IMR-90 (cell line): ENCODE results near the gene TSC22D4. TPM values are rescaled to one million over a fixed set of nuclear protein-coding genes. Genes with fewer than 3 reads are reported as not detected.

ENCODE experiments used
- ATAC-seq: fragments of 200-7000 bp; cut with Tn5 transposase; 2 replicates; pipeline ENCODE4 v1.9.1; 2020; ENCODE audit warnings: low read depth, mild to moderate bottlenecking, moderate library complexity
- BruUV-seq: library from RNA; stranded (reverse); fragments of 400-500 nt; replicated peaks from 2 replicates; lab custom pipeline; 2021; lab: Mats Ljungman, UMichigan
- CTCF ChIA-PET: fragments of 300-600 bp; formaldehyde crosslinking; extraction: SDS; loops from one replicate; lab custom pipeline; 2021; ENCODE audit warnings: antibody characterized with exemption; lab: Yijun Ruan, JAX
- POLR2A ChIA-PET: fragments of 300-600 bp; sonication (Branson Sonifier 250); formaldehyde crosslinking; loops from one replicate; lab custom pipeline; 2022; ENCODE audit warnings: antibody characterized with exemption; ENCODE audit not compliant: unreplicated experiment; lab: Charles Lee
- DNase-seq: peaks from one replicate; pipeline ENCODE4 v3.0.0; 2013
- H2AFZ ChIP-seq: replicated peaks from 2 replicates; pipeline ENCODE3; 2013; ENCODE audit warnings: low read length, mild to moderate bottlenecking; ENCODE audit not compliant: poor library complexity
- H2AK5ac ChIP-seq: 2 replicates; pipeline ENCODE4 v1.6.1; 2013; ENCODE audit warnings: low read depth, low read length, inconsistent platforms
- H2AK9ac ChIP-seq: replicated peaks from 2 replicates; pipeline ENCODE3; 2013; ENCODE audit warnings: mild to moderate bottlenecking, low read depth, low read length, moderate library complexity; ENCODE audit not compliant: poor library complexity
- H2BK120ac ChIP-seq: 2 replicates; pipeline ENCODE4 v1.6.1; 2013; ENCODE audit warnings: low read depth, low read length, inconsistent platforms
- H2BK15ac ChIP-seq: 3 replicates; pipeline ENCODE4 v1.6.1; 2013; ENCODE audit warnings: low read depth, low read length, inconsistent platforms
- H2BK20ac ChIP-seq: 2 replicates; pipeline ENCODE4 v1.6.1; 2013; ENCODE audit warnings: low read depth, mild to moderate bottlenecking, inconsistent platforms, low read length, moderate library complexity
- H2BK5ac ChIP-seq: 2 replicates; pipeline ENCODE4 v1.6.1; 2013; ENCODE audit warnings: mild to moderate bottlenecking, low read depth, low read length, inconsistent platforms; ENCODE audit not compliant: poor library complexity, severe bottlenecking
- H3K14ac ChIP-seq: replicated peaks from 2 replicates; pipeline ENCODE4 v1.6.1; 2013; ENCODE audit warnings: low read depth, low read length, inconsistent platforms
- H3K18ac ChIP-seq: 2 replicates; pipeline ENCODE4 v1.6.1; 2013; ENCODE audit warnings: low read depth, low read length, control low read depth
- H3K23ac ChIP-seq: 2 replicates; pipeline ENCODE4 v1.6.1; 2013; ENCODE audit warnings: low read depth, low read length, inconsistent platforms
- H3K27ac ChIP-seq: 2 replicates; pipeline ENCODE4 v1.5.1; 2013; ENCODE audit warnings: mild to moderate bottlenecking, control low read depth, low read length; ENCODE audit not compliant: insufficient read depth
- H3K27me3 ChIP-seq: 2 replicates; pipeline ENCODE4 v1.6.1; 2013; ENCODE audit warnings: low read length; ENCODE audit not compliant: control insufficient read depth, insufficient read depth
- H3K36me3 ChIP-seq: 2 replicates; pipeline ENCODE4 v1.6.1; 2013; ENCODE audit warnings: low read length, mixed read lengths; ENCODE audit not compliant: control insufficient read depth, insufficient read depth
- H3K4ac ChIP-seq: 2 replicates; pipeline ENCODE4 v1.6.1; 2013; ENCODE audit warnings: low read depth, low read length, inconsistent platforms
- H3K4me1 ChIP-seq: 2 replicates; pipeline ENCODE4 v1.6.1; 2013; ENCODE audit warnings: low read length, mixed read lengths; ENCODE audit not compliant: control insufficient read depth, insufficient read depth
- H3K4me2 ChIP-seq: 2 replicates; pipeline ENCODE4 v1.6.1; 2013; ENCODE audit warnings: low read depth, mild to moderate bottlenecking, control low read depth, low read length, moderate library complexity
- H3K4me3 ChIP-seq: 2 replicates; pipeline ENCODE4 v1.5.1; 2013; ENCODE audit warnings: low read depth, mild to moderate bottlenecking, control low read depth, low read length, moderate library complexity; ENCODE audit not compliant: insufficient read depth
- H3K56ac ChIP-seq: 2 replicates; pipeline ENCODE4 v1.6.1; 2013; ENCODE audit warnings: low read length, inconsistent platforms; ENCODE audit not compliant: insufficient read depth; ENCODE audit errors: extremely low read depth
- H3K79me1 ChIP-seq, 2 experiments: 2 replicates each; pipeline ENCODE4 v1.6.1; 2013; ENCODE audit warnings: low read length in 2 of 2, inconsistent platforms in 1 of 2, low read depth in 1 of 2
- H3K9ac ChIP-seq: 2 replicates; pipeline ENCODE4 v1.6.1; 2013; ENCODE audit warnings: low read depth, low read length, control low read depth
- H3K9me1 ChIP-seq: 2 replicates; pipeline ENCODE4 v1.6.1; 2013; ENCODE audit warnings: low read length, inconsistent platforms; ENCODE audit not compliant: insufficient read depth
- H3K9me3 ChIP-seq: 2 replicates; pipeline ENCODE4 v1.6.1; 2013; ENCODE audit warnings: low read length; ENCODE audit not compliant: control insufficient read depth, insufficient read depth
- H4K20me1 ChIP-seq: 2 replicates; pipeline ENCODE4 v1.6.1; 2013; ENCODE audit warnings: low read length, inconsistent platforms; ENCODE audit not compliant: insufficient read depth
- H4K5ac ChIP-seq: 2 replicates; pipeline ENCODE4 v1.6.1; 2013; ENCODE audit warnings: mild to moderate bottlenecking, low read depth, low read length, control low read depth
- H4K8ac ChIP-seq, 2 experiments: 2 replicates each; pipeline ENCODE4 v1.6.1; 2013; ENCODE audit warnings: low read depth in 2 of 2, low read length in 2 of 2, control low read depth in 1 of 2, inconsistent platforms in 1 of 2
- H4K91ac ChIP-seq: 2 replicates; pipeline ENCODE4 v1.6.1; 2013; ENCODE audit warnings: low read depth, low read length, inconsistent platforms; ENCODE audit not compliant: insufficient read depth
- BHLHE40 ChIP-seq: fragments of 150-350 bp; IDR thresholded peaks from 2 replicates; pipeline ENCODE4 v1.6.1; 2016; ENCODE audit warnings: mild to moderate bottlenecking, low read depth, low read length
- CEBPB ChIP-seq: IDR thresholded peaks from 2 replicates; pipeline ENCODE4 v1.6.1; 2012; ENCODE audit warnings: low read depth, low read length, improper control_type of control experiment
- CHD1 ChIP-seq: IDR thresholded peaks from 2 replicates; pipeline ENCODE4 v1.6.1; 2012; ENCODE audit warnings: low read depth, low read length, improper control_type of control experiment
- FOS ChIP-seq: fragments of 150-350 bp; IDR thresholded peaks from 2 replicates; pipeline ENCODE4 v1.6.1; 2016; ENCODE audit warnings: low read depth, low read length
- MAFK ChIP-seq: IDR thresholded peaks from 2 replicates; pipeline ENCODE4 v1.6.1; 2012; ENCODE audit warnings: low read depth, low read length, improper control_type of control experiment
- MAZ ChIP-seq: IDR thresholded peaks from 2 replicates; pipeline ENCODE4 v1.6.1; 2012; ENCODE audit warnings: low read depth, mild to moderate bottlenecking, low read length, improper control_type of control experiment, moderate library complexity, borderline replicate concordance
- NFE2L2 ChIP-seq: fragments of 150-350 bp; IDR thresholded peaks from 2 replicates; pipeline ENCODE4 v1.6.1; 2016; ENCODE audit warnings: low read depth, mild to moderate bottlenecking, low read length
- RCOR1 ChIP-seq: IDR thresholded peaks from 2 replicates; pipeline ENCODE4 v1.6.1; 2012; ENCODE audit warnings: mild to moderate bottlenecking, low read length, improper control_type of control experiment; ENCODE audit not compliant: insufficient replicate concordance
- SMC3 ChIP-seq: fragments of 150-350 bp; IDR thresholded peaks from 2 replicates; pipeline ENCODE4 v1.6.1; 2016; ENCODE audit warnings: low read depth, mild to moderate bottlenecking, antibody characterized with exemption, low read length, moderate library complexity
- WGBS, 2 experiments: methylation state at CpG; one replicate each; pipeline versions ENCODE4 v1.1.5 to v1.1.7; 2013; ENCODE audit warnings: missing lambda C conversion rate in 2 of 2; ENCODE audit not compliant: insufficient read length in 1 of 2; ENCODE audit errors: extremely low coverage in 2 of 2; 5-methylcytosine and 5-hydroxymethylcytosine counted together
- dilution Hi-C: fragments of 300-500 bp; cut with HindIII; formaldehyde crosslinking; loops from one replicate; pipeline ENCODE4 v1.14.3; 2018; ENCODE audit warnings: low sequenced_read_pairs; ENCODE audit not compliant: unreplicated experiment
- in situ Hi-C: fragments of 300-500 bp; cut with MboI; formaldehyde crosslinking; loops from 3 replicates; pipeline ENCODE4 v1.14.3; 2019; ENCODE audit warnings: low sequenced_read_pairs, inconsistent platforms, mixed read lengths
- intact Hi-C: fragments of 100-400 bp; cut with micrococcal nuclease; formaldehyde crosslinking; loops from 2 replicates; pipeline ENCODE4 v1.10.0; 2022
- polyA plus RNA-seq, 3 experiments: library from polyadenylated mRNA; depleted of rRNA; stranded (reverse); fragments of >200 nt; gene quantifications; 2 replicates each; pipeline ENCODE4 v1.2.3, GENCODE V29; 2012; ENCODE audit warnings: low replicate concordance in 1 of 3
- total RNA-seq: library from RNA; depleted of rRNA; stranded (reverse); fragments of >200 nt; gene quantifications from 2 replicates; pipeline ENCODE4 v1.2.3, GENCODE V29; 2012
- TF ChIP-seq, protein P1 (sequence below): fragments of 150-350 bp; IDR thresholded peaks from 2 replicates; pipeline ENCODE4 v1.6.1; 2016; ENCODE audit warnings: low read depth, mild to moderate bottlenecking, low read length, moderate library complexity, borderline replicate concordance
- TF ChIP-seq, protein P2 (sequence below): conservative IDR thresholded peaks from 2 replicates; pipeline ENCODE4 v1.5.1; 2012; ENCODE audit warnings: mild to moderate bottlenecking, low read depth, low read length, improper control_type of control experiment

Gene TSC22D4
- total and polyA plus RNA-seq, 2 of the 4 experiments (the other 2 are of a cell fraction) = 9.3 to 29.9 TPM

DNA sequence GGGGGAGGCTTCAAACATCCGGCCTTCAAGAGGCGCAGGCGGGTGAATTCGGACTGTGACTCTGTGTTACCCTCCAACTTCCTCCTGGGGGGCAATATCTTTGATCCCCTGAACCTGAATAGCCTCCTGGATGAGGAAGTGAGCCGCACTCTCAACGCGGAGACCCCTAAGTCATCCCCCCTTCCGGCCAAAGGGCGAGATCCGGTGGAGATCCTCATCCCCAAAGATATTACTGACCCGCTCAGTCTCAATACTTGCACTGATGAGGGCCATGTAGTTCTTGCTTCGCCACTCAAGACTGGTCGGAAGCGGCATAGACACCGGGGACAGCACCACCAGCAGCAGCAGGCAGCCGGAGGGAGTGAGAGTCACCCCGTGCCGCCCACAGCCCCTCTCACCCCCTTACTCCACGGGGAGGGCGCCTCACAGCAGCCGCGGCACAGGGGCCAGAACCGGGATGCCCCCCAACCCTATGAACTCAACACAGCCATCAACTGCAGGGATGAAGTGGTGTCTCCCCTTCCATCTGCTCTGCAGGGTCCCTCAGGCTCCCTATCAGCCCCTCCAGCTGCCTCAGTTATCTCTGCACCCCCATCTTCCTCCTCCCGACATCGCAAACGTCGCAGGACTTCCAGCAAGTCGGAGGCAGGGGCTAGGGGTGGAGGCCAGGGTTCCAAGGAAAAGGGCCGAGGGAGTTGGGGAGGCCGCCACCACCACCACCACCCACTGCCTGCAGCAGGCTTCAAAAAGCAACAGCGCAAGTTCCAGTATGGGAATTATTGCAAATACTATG is 48.3 kb downstream of the TSC22D4 start:
- Histone ChIP-seq H3K14ac (peak overlapping the region; percentile 71), H2BK15ac (0 out of 3 replicates have a peak overlapping the region, but pooled peaks have one; percentile 54), H3K36me3 (peaks cover 28% of the 10 kb centered on the region), H3K23ac (peak overlapping the region; percentile 69), H3K56ac (peak overlapping the region; percentile 78), H4K5ac (peak overlapping the region; percentile 14; the same call in 1 of the 2 replicates), H3K18ac (peak overlapping the region; percentile 3; the same call in 1 of the 2 replicates), H2AK5ac (peak overlapping the region; percentile 67; the same call in 1 of the 2 replicates), H3K9me3 (no peaks in the 10 kb centered on the region), H4K8ac (peak overlapping the region; percentile 18 to 80; a peak in 3 of 4 replicates), H3K27ac (peak overlapping the region; percentile 97), H2BK20ac (no peak overlapping the region), H2AK9ac (peak overlapping the region; percentile 77), H3K9ac (peak overlapping the region; percentile 76), H4K20me1 (peaks cover 13% of the 10 kb centered on the region), H4K91ac (peak overlapping the region; percentile 55), H2AFZ (peak overlapping the region; percentile 85), H2BK120ac (no peak overlapping the region), H2BK5ac (peak overlapping the region; percentile 96), H3K4me1 (peaks cover 8% of the 10 kb centered on the region; the same call in 1 of the 2 replicates), H3K4me2 (peak overlapping the region; percentile 77), H3K4ac (peak overlapping the region; percentile 85), H3K79me1 (peaks cover 15 to 55% of the 10 kb centered on the region in 2 experiments), H3K9me1 (peaks cover 13% of the 10 kb centered on the region), H3K27me3 (no peaks in the 10 kb centered on the region), H3K4me3 (peak overlapping the region; percentile 63)
- 18% methylated on average over 10 of the region's 31 CpGs; no CpG with 5 or more reads in 1 of the 2 experiments for WGBS, 2 experiments
- ChIA-PET CTCF (no interaction called here), POLR2A (no interaction called here)
- TSS peak; percentile 29 for BruUV-seq
- in situ Hi-C loops = loop anchor here (25.0 kb wide), 1 partner anchor 682 kb away; no protein-coding TSS in a partner anchor
- ATAC-seq = no peak
- intact Hi-C loops = no loop called here
- DNase-seq = peak; percentile 27
- dilution Hi-C loops = no loop called here
- TF ChIP-seq MAFK (no peak), CHD1 (no peak), BHLHE40 (no peak), NFE2L2 (no peak), RCOR1 (no peak), MAZ (no peak), CEBPB (no peak), SMC3 (no peak), FOS (no peak)
- TF ChIP-seq, protein P1, sequence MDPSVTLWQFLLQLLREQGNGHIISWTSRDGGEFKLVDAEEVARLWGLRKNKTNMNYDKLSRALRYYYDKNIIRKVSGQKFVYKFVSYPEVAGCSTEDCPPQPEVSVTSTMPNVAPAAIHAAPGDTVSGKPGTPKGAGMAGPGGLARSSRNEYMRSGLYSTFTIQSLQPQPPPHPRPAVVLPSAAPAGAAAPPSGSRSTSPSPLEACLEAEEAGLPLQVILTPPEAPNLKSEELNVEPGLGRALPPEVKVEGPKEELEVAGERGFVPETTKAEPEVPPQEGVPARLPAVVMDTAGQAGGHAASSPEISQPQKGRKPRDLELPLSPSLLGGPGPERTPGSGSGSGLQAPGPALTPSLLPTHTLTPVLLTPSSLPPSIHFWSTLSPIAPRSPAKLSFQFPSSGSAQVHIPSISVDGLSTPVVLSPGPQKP = no peak
- TF ChIP-seq, protein P2, sequence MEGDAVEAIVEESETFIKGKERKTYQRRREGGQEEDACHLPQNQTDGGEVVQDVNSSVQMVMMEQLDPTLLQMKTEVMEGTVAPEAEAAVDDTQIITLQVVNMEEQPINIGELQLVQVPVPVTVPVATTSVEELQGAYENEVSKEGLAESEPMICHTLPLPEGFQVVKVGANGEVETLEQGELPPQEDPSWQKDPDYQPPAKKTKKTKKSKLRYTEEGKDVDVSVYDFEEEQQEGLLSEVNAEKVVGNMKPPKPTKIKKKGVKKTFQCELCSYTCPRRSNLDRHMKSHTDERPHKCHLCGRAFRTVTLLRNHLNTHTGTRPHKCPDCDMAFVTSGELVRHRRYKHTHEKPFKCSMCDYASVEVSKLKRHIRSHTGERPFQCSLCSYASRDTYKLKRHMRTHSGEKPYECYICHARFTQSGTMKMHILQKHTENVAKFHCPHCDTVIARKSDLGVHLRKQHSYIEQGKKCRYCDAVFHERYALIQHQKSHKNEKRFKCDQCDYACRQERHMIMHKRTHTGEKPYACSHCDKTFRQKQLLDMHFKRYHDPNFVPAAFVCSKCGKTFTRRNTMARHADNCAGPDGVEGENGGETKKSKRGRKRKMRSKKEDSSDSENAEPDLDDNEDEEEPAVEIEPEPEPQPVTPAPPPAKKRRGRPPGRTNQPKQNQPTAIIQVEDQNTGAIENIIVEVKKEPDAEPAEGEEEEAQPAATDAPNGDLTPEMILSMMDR = no peak
